ENCODE data around the gene GMCL1.
"Not testable (repeated sequence)": the region's sequence is repeated elsewhere in the genome, so short reads cannot be mapped to it uniquely, and the experiment has no call there.

GMCL1 gene

DNA sequence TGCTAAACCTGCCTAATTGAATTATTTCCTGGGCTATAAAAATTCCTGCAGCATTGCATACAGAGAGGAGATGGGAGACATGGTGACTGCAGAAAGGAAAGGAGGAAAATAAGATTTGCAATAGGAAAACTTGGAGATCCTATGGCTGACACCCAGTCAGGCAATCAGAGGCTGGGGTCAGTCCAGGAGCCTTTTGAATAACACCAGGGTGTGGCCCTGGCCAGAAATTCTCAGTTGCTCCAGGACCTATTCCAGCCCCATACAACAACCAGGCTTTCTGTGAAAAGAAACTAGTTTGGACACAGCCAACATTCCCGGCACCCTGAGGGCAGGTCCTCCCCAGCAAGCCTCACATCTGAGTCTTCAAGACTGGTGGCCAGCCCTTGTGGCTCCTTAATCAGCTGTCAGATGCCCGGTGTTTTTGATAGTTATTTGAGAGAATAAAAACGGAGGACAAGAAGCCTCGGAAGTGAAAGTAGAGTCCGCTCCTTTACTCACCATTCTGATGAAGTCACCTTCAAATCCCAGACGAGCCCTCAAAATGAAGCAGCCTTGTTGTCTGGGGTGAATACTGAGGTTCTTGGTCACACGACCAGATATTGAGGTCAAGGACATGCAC is 31.1 kb upstream of the GMCL1 start:
- TF ChIP-seq, protein P1, sequence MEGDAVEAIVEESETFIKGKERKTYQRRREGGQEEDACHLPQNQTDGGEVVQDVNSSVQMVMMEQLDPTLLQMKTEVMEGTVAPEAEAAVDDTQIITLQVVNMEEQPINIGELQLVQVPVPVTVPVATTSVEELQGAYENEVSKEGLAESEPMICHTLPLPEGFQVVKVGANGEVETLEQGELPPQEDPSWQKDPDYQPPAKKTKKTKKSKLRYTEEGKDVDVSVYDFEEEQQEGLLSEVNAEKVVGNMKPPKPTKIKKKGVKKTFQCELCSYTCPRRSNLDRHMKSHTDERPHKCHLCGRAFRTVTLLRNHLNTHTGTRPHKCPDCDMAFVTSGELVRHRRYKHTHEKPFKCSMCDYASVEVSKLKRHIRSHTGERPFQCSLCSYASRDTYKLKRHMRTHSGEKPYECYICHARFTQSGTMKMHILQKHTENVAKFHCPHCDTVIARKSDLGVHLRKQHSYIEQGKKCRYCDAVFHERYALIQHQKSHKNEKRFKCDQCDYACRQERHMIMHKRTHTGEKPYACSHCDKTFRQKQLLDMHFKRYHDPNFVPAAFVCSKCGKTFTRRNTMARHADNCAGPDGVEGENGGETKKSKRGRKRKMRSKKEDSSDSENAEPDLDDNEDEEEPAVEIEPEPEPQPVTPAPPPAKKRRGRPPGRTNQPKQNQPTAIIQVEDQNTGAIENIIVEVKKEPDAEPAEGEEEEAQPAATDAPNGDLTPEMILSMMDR (conservative IDR thresholded peaks at IDR 0.05; ENCODE audit: low read length), result no peak
- peak; percentile 62 for DNase-seq (ENCODE audit: low read depth)
- H3K4me3 ChIP-seq (ENCODE audit: low read length), result peak overlapping the region; percentile 60

DNA sequence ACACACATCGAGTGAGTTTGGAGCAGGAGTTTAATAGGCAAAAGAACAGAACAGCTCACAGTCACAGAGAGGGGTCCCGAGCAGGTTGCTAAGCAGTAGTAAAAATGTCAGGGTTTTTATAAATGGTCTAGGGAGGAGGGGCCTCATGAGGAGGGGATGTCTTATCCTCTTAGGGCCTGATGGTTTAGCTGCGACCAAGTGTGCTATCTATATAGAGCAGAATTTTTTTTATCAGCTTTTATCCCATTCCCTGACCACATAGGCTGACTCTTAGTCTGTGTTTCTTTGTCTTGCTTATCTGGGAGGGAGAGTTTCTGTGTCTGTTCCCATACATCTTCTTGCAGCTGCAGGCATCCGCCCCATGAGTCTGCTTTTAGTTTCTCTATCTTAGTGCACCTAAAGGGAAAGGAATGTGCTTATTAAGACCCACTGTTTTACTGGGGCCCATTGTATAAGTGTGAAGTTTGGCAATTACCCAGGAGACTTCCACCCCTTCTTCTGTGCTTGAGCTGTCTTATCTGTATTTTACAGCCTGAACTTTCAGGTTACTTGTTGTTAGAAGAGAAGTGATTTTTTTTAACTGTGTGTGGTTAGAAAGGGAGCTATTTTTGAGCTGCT is 30.4 kb upstream of the GMCL1 start:
- DNase-seq (ENCODE audit: low read depth), result peak; percentile 38
- H3K4me3 ChIP-seq (ENCODE audit: low read length), result peak overlapping the region; percentile 60

DNA sequence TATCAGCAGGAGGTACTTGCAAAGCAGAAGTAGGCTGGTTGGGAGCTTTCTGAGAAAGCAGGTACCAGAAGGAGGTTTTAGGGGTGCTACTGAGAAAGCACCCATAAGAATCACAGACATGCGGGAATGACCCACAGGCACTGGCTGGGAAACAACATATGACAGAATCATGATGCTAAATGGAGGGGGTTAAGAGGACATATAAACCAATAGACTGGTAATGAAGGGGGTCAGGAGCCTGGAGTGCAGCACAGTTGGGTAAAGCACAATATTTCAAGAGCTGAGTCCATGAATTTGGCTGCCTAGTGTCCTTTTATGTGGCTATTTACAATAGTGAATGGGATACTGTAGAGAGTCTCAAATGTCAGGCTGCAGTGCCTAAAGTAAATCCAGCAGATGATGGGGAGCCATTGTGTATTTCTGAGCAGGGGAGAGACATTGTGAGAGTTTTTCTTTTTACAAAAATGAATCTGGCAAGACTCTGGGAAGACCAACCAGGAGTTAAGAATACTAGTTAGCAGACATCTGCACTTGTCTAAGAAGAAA is 27.6 kb upstream of the GMCL1 start:
- DNase-seq (ENCODE audit: low read depth), result no peak
- no peak overlapping the region for H3K4me3 ChIP-seq (ENCODE audit: low read length)
- TF ChIP-seq, protein P1 (conservative IDR thresholded peaks at IDR 0.05; ENCODE audit: low read length), result no peak

More for the DNA sequence above, 30.4 kb upstream of the GMCL1 start:
- TF ChIP-seq, protein P1 (conservative IDR thresholded peaks at IDR 0.05; ENCODE audit: low read length), result no peak

DNA sequence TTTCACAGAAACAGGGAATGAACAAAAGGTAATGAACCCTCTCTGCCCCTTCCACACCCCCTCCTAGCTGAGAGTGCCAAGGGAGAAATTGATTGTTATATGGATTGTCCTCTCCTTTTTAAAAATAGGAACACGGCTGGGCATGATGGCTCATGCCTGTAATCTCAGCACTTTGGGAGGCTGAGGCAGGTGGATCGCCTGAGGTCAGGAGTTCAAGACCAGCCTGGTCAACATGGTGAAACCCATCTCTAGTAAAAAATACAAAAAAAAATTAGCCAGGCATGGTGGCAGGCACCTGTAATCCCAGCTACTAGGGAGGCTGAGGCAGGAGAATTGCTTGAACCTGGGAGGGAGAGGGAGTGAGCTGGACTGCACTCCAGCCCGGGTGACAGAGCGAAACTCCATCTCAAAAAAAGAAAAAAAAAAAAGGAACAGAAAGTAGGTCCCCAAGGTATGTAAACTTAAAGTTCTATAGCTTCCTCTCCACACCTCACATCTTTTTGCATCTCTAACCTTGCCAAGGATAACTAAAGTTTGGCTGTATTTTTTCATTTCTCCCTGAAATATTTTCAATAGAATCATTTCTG is 26.6 kb upstream of the GMCL1 start:
- not testable (repeated sequence) for DNase-seq (ENCODE audit: low read depth)

DNA sequence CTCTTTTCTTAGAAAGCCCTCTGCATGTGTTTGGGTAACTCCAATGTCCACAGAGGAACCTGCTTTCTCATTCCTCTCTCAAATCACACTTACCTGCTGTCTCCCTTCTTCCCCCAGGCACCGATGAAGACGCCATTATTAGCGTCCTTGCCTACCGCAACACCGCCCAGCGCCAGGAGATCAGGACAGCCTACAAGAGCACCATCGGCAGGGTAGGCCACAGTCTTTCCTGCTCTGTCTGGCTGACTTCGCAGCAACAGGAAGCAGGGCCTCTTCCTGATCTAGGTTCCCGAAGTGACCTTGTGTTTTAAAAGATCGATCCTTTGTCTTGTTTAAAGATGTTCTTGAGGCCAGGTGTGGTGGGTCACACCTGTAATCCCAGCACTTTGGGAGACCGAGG is 25.0 kb upstream of the GMCL1 start:
- no peak overlapping the region for H3K4me3 ChIP-seq (ENCODE audit: low read length)
- TF ChIP-seq, protein P1 (conservative IDR thresholded peaks at IDR 0.05; ENCODE audit: low read length), result no peak
- DNase-seq (ENCODE audit: low read depth), result no peak

More for the DNA sequence above, 26.6 kb upstream of the GMCL1 start:
- not testable (repeated sequence) for H3K4me3 ChIP-seq (ENCODE audit: low read length)

DNA sequence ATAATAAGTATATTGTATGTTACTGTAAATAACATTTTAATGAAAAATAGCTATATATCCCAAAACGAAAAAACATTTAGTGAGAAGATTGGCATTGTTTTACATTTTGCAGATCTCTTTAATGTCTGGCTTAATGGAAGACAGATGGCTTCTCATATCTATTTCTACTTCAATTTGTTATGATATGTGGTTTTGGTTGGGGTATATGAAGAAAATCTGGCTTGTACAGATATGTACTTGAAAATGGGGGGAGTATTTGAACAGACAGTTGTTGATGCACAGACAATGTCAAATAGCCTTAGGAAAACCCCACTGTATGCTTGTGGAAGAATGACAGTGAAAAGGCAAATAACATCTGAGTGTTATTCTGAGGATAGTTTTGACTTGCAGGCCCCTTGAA is 23.6 kb upstream of the GMCL1 start:
- DNase-seq (ENCODE audit: low read depth), result no peak
- no peak overlapping the region for H3K4me3 ChIP-seq (ENCODE audit: low read length)
- TF ChIP-seq, protein P1 (conservative IDR thresholded peaks at IDR 0.05; ENCODE audit: low read length), result no peak

DNA sequence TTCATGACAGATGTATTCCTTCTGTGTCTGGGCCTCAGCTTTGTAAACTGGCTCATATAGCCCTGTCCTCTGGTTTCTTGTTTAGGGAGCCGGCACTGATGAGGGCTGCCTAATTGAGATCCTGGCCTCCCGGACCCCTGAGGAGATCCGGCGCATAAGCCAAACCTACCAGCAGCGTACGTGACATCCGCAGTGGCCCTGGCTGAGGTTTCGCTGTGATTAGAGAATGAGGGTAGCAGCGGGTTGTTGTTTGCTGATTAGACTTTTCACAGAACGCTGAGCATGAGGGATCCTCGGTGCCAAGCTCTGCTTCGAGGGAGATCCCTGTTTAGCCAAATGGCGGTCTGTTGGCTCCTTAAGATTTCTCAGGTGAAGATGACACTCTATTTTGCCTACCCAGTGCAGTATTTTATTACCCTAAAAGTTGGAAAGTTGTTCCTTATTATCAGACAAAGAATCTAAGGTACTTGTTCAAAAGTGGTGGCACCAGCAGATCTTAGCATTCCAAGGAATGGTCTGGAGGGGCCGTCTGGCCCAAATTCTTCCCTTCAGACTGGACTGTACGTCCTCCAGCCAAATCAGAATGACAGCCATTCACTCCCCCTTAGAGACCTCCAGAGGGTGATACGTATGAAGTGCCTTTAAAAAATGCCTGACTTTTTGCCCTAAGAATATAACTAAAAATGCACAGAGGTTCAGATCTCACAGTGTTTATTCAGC is 21.5 kb upstream of the GMCL1 start:
- no peak for DNase-seq (ENCODE audit: low read depth)
- TF ChIP-seq, protein P1 (conservative IDR thresholded peaks at IDR 0.05; ENCODE audit: low read length), result no peak
- H3K4me3 ChIP-seq (ENCODE audit: low read length), result no peak overlapping the region

Measured in AG10803 (cell line).